ENCODE data around the gene RGS18.
"Not testable (repeated sequence)": the region's sequence is repeated elsewhere in the genome, so short reads cannot be mapped to it uniquely, and the experiment has no call there.

Gene RGS18

DNA sequence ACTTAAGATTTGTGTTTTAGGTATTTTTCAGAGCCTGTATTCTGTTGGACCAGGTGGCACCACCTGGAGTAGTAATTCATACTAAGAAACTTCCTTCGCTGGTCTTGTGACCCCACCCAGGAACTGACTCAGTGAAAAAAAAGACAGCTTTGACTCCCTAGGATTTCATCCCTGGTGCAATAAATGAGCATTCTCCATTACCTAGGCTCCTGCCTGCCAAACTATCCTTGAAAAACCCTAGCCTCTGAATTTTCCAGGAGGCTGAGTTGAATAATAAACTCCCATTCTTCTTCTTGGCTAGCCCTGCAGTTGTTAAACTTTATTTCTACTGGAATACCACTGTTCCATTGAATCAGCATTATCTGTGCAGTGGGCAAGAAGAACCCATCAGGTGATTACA, 10.6 kb upstream of the RGS18 start:
- H3K4me1 ChIP-seq = no peaks in the 10 kb centered on the region
- H3K36me3 ChIP-seq (replicated peaks) = no peaks in the 10 kb centered on the region
- H3K9me3 ChIP-seq = no peaks in the 10 kb centered on the region
- H3K4me3 ChIP-seq = no peak overlapping the region
- no peak for DNase-seq (ENCODE audit: low spot score in 2 of 2)
- 0 out of 2 replicates have a peak, but pooled peaks cover 1% of the 10 kb centered on the region for H3K27me3 ChIP-seq (ENCODE audit: low read depth)
- in situ Hi-C loops (cut with MboI; ENCODE audit: low sequenced_read_pairs) = no loop called here

DNA sequence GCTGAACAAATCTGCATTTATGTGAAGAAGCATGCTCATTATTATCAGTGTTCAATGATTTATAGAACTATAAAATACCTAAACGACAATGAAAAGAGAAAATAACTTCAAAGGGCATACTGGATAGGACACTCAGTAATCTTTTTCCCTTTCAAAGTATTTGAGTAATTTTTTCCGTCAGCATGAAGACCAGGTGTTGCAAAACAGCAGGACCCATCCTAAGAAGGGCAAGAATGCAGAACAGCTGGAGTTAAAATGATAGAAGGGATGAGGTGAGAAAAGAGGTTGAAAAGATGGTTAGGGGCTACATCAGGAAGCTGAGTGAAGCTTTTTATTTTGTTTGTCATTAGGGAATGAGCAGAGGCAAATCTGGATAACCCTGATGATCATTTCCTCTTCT, 7.1 kb upstream of the RGS18 start:
- Histone ChIP-seq H3K36me3 (replicated peaks) (no peaks in the 10 kb centered on the region), H3K9me3 (no peaks in the 10 kb centered on the region), H3K4me3 (no peak overlapping the region), H3K27me3 (ENCODE audit: low read depth) (no peaks in the 10 kb centered on the region), H3K4me1 (no peaks in the 10 kb centered on the region)
- in situ Hi-C loops (cut with MboI; ENCODE audit: low sequenced_read_pairs) = no loop called here
- no peak for DNase-seq (ENCODE audit: low spot score in 2 of 2)

GRCh38 chr1:192153276-192153675, 5.0 kb upstream of the RGS18 start:
- 0 out of 2 replicates have a peak, but pooled peaks cover 2% of the 10 kb centered on the region for H3K4me1 ChIP-seq
- in situ Hi-C loops (cut with MboI; ENCODE audit: low sequenced_read_pairs) = no loop called here

GRCh38 chr1:192157067-192157466, 1.2 kb upstream of the RGS18 start:
- H3K4me3 ChIP-seq = no peak overlapping the region
- 0 out of 2 replicates have a peak, but pooled peaks cover 2% of the 10 kb centered on the region for H3K4me1 ChIP-seq
- in situ Hi-C loops (cut with MboI; ENCODE audit: low sequenced_read_pairs) = no loop called here
- no peaks in the 10 kb centered on the region for H3K27me3 ChIP-seq (ENCODE audit: low read depth)
- no peak for DNase-seq (ENCODE audit: low spot score in 2 of 2)
- no peaks in the 10 kb centered on the region for H3K9me3 ChIP-seq
- H3K36me3 ChIP-seq (replicated peaks) = no peaks in the 10 kb centered on the region

More at GRCh38 chr1:192153276-192153675, 5.0 kb upstream of the RGS18 start:
- Histone ChIP-seq H3K36me3 (replicated peaks) (no peaks in the 10 kb centered on the region), H3K4me3 (no peak overlapping the region), H3K27me3 (ENCODE audit: low read depth) (no peaks in the 10 kb centered on the region), H3K9me3 (no peaks in the 10 kb centered on the region)
- no peak for DNase-seq (ENCODE audit: low spot score in 2 of 2)

GRCh38 chr1:192159014-192159413, 752 bp downstream of the RGS18 start:
- Histone ChIP-seq H3K36me3 (replicated peaks) (no peaks in the 10 kb centered on the region), H3K4me3 (no peak overlapping the region), H3K9me3 (no peaks in the 10 kb centered on the region), H3K27me3 (ENCODE audit: low read depth) (no peaks in the 10 kb centered on the region), H3K4me1 (0 out of 2 replicates have a peak, but pooled peaks cover 2% of the 10 kb centered on the region)
- in situ Hi-C loops (cut with MboI; ENCODE audit: low sequenced_read_pairs) = no loop called here
- no peak for DNase-seq (ENCODE audit: low spot score in 2 of 2)

GRCh38 chr1:192159781-192160180, 1.5 kb downstream of the RGS18 start:
- DNase-seq (ENCODE audit: low spot score in 2 of 2) = no peak
- Histone ChIP-seq H3K36me3 (replicated peaks) (no peaks in the 10 kb centered on the region), H3K9me3 (no peaks in the 10 kb centered on the region), H3K4me1 (0 out of 2 replicates have a peak, but pooled peaks cover 2% of the 10 kb centered on the region), H3K4me3 (no peak overlapping the region), H3K27me3 (ENCODE audit: low read depth) (no peaks in the 10 kb centered on the region)
- in situ Hi-C loops (cut with MboI; ENCODE audit: low sequenced_read_pairs) = no loop called here

DNA sequence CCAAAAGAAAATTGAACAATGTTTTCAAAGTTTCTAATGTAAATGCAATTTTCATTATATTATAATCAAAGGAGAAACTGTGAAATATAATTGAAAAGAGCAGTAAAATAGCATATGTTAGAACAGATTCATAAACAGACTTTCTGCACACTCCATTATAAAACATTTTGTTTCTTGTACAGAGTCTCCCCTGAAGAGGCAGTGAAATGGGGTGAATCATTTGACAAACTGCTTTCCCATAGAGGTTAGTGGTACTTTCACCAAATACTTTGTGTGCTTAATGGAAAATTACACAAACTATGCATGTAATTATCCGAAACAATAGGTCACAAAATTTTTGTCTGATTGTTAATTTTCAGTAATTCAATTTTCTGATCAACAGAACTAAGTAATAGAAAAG, 1.9 kb downstream of the RGS18 start:
- no peak for DNase-seq (ENCODE audit: low spot score in 2 of 2)
- in situ Hi-C loops (cut with MboI; ENCODE audit: low sequenced_read_pairs) = no loop called here

DNA sequence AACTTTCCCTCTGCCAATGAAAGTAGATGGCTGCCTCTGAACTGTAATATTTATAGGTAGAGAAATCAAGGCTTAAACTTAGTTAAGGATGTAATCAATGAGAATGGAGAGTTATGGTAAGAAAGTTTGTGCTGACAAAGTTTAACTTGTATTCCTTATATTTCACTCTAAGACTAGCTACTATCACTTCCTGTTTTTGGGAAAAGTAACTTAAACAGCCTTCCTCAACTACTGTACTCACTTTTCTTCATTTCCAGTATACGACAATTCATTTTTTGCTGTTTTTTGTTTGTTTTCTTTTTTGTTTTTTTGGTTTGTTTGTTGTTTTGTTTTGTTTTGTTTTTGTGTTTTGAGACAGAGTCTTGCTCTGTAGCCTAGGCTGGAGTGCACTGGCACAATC, 3.7 kb downstream of the RGS18 start:
- Histone ChIP-seq H3K36me3 (replicated peaks) (no peaks in the 10 kb centered on the region), H3K4me3 (no peak overlapping the region), H3K4me1 (0 out of 2 replicates have a peak, but pooled peaks cover 1% of the 10 kb centered on the region), H3K9me3 (no peaks in the 10 kb centered on the region), H3K27me3 (ENCODE audit: low read depth) (no peaks in the 10 kb centered on the region)
- DNase-seq (ENCODE audit: low spot score in 2 of 2) = no peak
- in situ Hi-C loops (cut with MboI; ENCODE audit: low sequenced_read_pairs) = no loop called here

More for the DNA sequence above, 1.9 kb downstream of the RGS18 start:
- H3K36me3 ChIP-seq (replicated peaks) = no peaks in the 10 kb centered on the region
- H3K4me3 ChIP-seq = no peak overlapping the region
- no peaks in the 10 kb centered on the region for H3K9me3 ChIP-seq
- H3K4me1 ChIP-seq = 0 out of 2 replicates have a peak, but pooled peaks cover 2% of the 10 kb centered on the region
- H3K27me3 ChIP-seq (ENCODE audit: low read depth) = no peaks in the 10 kb centered on the region

DNA sequence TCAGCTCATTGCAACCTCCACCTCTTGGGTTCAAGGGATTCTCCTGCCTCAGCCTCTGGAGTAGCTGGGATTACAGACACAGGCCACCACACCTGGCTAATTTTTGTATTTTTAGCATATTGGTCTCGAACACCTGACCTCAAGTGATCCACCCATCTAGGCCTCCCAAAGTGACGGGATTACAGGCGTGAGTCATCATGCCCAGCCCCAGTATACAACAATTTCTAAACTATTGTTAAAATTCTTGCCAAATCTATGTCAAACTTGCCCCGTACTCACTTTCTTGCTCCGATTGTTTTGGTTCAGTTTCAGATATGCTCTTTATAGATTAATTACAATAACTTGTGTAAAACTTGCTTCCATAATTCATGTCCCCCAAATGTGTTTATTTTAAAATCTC, 4.1 kb downstream of the RGS18 start:
- Histone ChIP-seq H3K4me3 (no peak overlapping the region), H3K4me1 (no peaks in the 10 kb centered on the region), H3K36me3 (replicated peaks) (no peaks in the 10 kb centered on the region), H3K9me3 (no peaks in the 10 kb centered on the region), H3K27me3 (ENCODE audit: low read depth) (no peaks in the 10 kb centered on the region)
- DNase-seq (ENCODE audit: low spot score in 2 of 2) = no peak
- in situ Hi-C loops (cut with MboI; ENCODE audit: low sequenced_read_pairs) = no loop called here

- H3K27me3 ChIP-seq (ENCODE audit: low read depth); DNase-seq (ENCODE audit: low spot score in 2 of 2); H3K4me1 ChIP-seq; H3K9me3 ChIP-seq; H3K36me3 ChIP-seq (replicated peaks); in situ Hi-C loops (cut with MboI; ENCODE audit: low sequenced_read_pairs); H3K4me3 ChIP-seq: not testable (repeated sequence)
Measured at GRCh38 chr1:192165002-192165401, 6.7 kb downstream of the RGS18 start.

GRCh38 chr1:192167011-192167410, 8.7 kb downstream of the RGS18 start:
- Histone ChIP-seq H3K4me1 (no peaks in the 10 kb centered on the region), H3K4me3 (no peak overlapping the region), H3K9me3 (no peaks in the 10 kb centered on the region), H3K36me3 (replicated peaks) (no peaks in the 10 kb centered on the region), H3K27me3 (ENCODE audit: low read depth) (no peaks in the 10 kb centered on the region)
- in situ Hi-C loops (cut with MboI; ENCODE audit: low sequenced_read_pairs) = no loop called here
- no peak for DNase-seq (ENCODE audit: low spot score in 2 of 2)

GRCh38 chr1:192167911-192168700, 9.8 kb downstream of the RGS18 start:
- H3K4me3 ChIP-seq = no peak overlapping the region
- no peaks in the 10 kb centered on the region for H3K27me3 ChIP-seq (ENCODE audit: low read depth)
- DNase-seq (ENCODE audit: low spot score in 2 of 2) = no peak
- no peaks in the 10 kb centered on the region for H3K4me1 ChIP-seq
- no peaks in the 10 kb centered on the region for H3K36me3 ChIP-seq (replicated peaks)
- no peaks in the 10 kb centered on the region for H3K9me3 ChIP-seq
- in situ Hi-C loops (cut with MboI; ENCODE audit: low sequenced_read_pairs) = no loop called here

GRCh38 chr1:192168964-192169363, 10.7 kb downstream of the RGS18 start:
- DNase-seq (ENCODE audit: low spot score in 2 of 2) = no peak
- Histone ChIP-seq H3K4me1 (no peaks in the 10 kb centered on the region), H3K36me3 (replicated peaks) (no peaks in the 10 kb centered on the region), H3K9me3 (no peaks in the 10 kb centered on the region), H3K4me3 (no peak overlapping the region), H3K27me3 (ENCODE audit: low read depth) (no peaks in the 10 kb centered on the region)
- in situ Hi-C loops (cut with MboI; ENCODE audit: low sequenced_read_pairs) = no loop called here

DNA sequence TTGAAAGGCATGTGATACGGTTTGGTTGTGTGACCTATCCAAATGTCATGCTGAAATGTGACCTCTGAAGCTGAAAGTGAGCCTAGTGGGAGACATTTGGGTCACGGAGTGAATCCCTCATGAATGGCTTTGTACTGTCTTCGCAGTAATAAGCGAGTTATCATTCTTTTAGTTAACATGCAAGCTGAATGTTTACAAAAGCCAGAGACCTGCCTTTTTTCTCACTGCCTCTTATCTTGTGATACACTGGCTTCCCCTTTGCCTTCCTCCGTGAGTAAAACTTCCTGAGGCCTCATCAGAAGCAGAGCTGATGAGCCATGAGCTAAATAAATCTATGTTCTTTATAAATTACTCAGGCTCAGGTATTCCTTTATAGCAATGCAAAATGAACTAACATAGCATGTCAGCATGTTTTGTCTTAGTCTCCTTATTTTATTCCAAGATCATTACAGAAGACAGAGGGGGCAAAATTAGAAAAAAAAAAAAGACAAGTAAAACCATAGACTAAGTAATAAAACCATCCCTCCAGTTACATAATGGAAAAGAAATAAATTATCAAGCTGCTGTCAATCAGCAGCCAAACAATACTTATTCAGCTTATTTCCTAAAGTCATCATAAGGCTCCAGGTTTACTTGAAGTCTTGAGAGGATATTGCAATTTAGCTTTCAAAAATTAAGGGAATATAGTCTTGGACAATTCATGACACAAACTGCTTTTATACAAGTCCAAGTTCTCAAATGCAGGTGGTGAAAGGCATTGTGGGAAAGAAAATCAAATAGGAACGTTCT, 12.1 kb downstream of the RGS18 start:
- no peak for DNase-seq (ENCODE audit: low spot score in 2 of 2)
- in situ Hi-C loops (cut with MboI; ENCODE audit: low sequenced_read_pairs) = no loop called here
- no peaks in the 10 kb centered on the region for H3K9me3 ChIP-seq
- no peak overlapping the region for H3K4me3 ChIP-seq
- no peaks in the 10 kb centered on the region for H3K36me3 ChIP-seq (replicated peaks)
- H3K27me3 ChIP-seq (ENCODE audit: low read depth) = no peaks in the 10 kb centered on the region
- no peaks in the 10 kb centered on the region for H3K4me1 ChIP-seq

Measured in HAP-1 (cell line).